ENCODE results near the gene ARL8B. TPM values are rescaled to one million over a fixed set of nuclear protein-coding genes. Genes with fewer than 3 reads are reported as not detected.

The ARL8B gene
- polyA plus RNA-seq, 1 of the 3 experiments (the other 2 are of a cell fraction), result 21.9 TPM

GRCh38 chr3:5160940-5161858 is 39.1 kb downstream of the ARL8B start:
- peak overlapping the region; percentile 39; the same call in 1 of the 2 replicates for H3K4me2 ChIP-seq
- ChIA-PET POLR2A (no interaction called here), CTCF (no interaction called here)
- H2AFZ ChIP-seq (ENCODE audit: low read depth), result no peak overlapping the region
- H3K9ac ChIP-seq, result no peak overlapping the region
- H3F3A ChIP-seq (replicated peaks; ENCODE audit: insufficient read depth), result peaks cover 11% of the 10 kb centered on the region
- peaks cover 70% of the 10 kb centered on the region for H4K20me1 ChIP-seq (ENCODE audit: insufficient read depth)
- H3K4me1 ChIP-seq (ENCODE audit: control insufficient read depth in 1 of 2, insufficient read depth in 2 of 2, low read depth in 1 of 2, low read length in 1 of 2), result peaks cover 6 to 25% of the 10 kb centered on the region in 2 experiments; a peak in 3 of 4 replicates
- H3K4me3 ChIP-seq (ENCODE audit: low read depth in 2 of 2, low read length in 1 of 2), result no peak overlapping the region
- peak; percentile 8 for DNase-seq
- H3K27ac ChIP-seq (ENCODE audit: low read depth in 2 of 2, low read length in 1 of 2), result peak overlapping the region in 1 of 2 experiments; percentile 51; a peak in 2 of 4 replicates
- WGBS (ENCODE audit: low lambda C conversion rate), result 73% methylated on average over 4 of the region's 4 CpGs
- H3K9me3 ChIP-seq, result no peaks in the 10 kb centered on the region
- H3K27me3 ChIP-seq (ENCODE audit: insufficient read depth), result no peaks in the 10 kb centered on the region
- peaks cover 96% of the 10 kb centered on the region for H3K79me2 ChIP-seq (ENCODE audit: insufficient read depth)
- TF ChIP-seq GATA2 (CRISPR knock-in tag; IDR thresholded peaks at IDR 0.05) (no peak), NFIC (IDR thresholded peaks at IDR 0.05; ENCODE audit: borderline replicate concordance) (no peak), TAF1 (IDR thresholded peaks at IDR 0.05; ENCODE audit: borderline replicate concordance, low read depth, low read length) (no peak), FOXM1 (IDR thresholded peaks at IDR 0.05; ENCODE audit: low read depth) (no peak), ZBTB33 (IDR thresholded peaks at IDR 0.05; ENCODE audit: borderline replicate concordance, low read depth) (no peak), EZH2phosphoT487 (IDR thresholded peaks at IDR 0.05; ENCODE audit: borderline replicate concordance, low read depth) (no peak), RCOR1 (IDR thresholded peaks at IDR 0.05; ENCODE audit: low read length) (no peak), CHD2 (IDR thresholded peaks at IDR 0.05; ENCODE audit: low read length, partially characterized antibody) (no peak)
- H3K9me2 ChIP-seq, result no peaks in the 10 kb centered on the region
- H3K36me3 ChIP-seq (replicated peaks in 1 of 2; ENCODE audit: control insufficient read depth in 1 of 2, insufficient read depth in 2 of 2, low read length in 1 of 2), result no peaks in the 10 kb centered on the region

- ChIA-PET CTCF (no interaction called here), POLR2A (no interaction called here)
- Histone ChIP-seq H3K9me3 (no peaks in the 10 kb centered on the region), H3K79me2 (ENCODE audit: insufficient read depth) (peaks cover 96% of the 10 kb centered on the region), H3K27me3 (ENCODE audit: insufficient read depth) (no peaks in the 10 kb centered on the region), H3K36me3 (replicated peaks in 1 of 2; ENCODE audit: control insufficient read depth in 1 of 2, insufficient read depth in 2 of 2, low read length in 1 of 2) (no peaks in the 10 kb centered on the region), H2AFZ (ENCODE audit: low read depth) (no peak overlapping the region), H3K4me1 (ENCODE audit: control insufficient read depth in 1 of 2, insufficient read depth in 2 of 2, low read depth in 1 of 2, low read length in 1 of 2) (peaks cover 6 to 25% of the 10 kb centered on the region in 2 experiments; a peak in 3 of 4 replicates), H3K27ac (ENCODE audit: low read depth in 2 of 2, low read length in 1 of 2) (peak overlapping the region in 1 of 2 experiments; percentile 51; a peak in 2 of 4 replicates), H4K20me1 (ENCODE audit: insufficient read depth) (peaks cover 63% of the 10 kb centered on the region), H3K4me2 (peak overlapping the region; percentile 39; the same call in 1 of the 2 replicates), H3K9me2 (no peaks in the 10 kb centered on the region), H3K4me3 (ENCODE audit: low read depth in 2 of 2, low read length in 1 of 2) (no peak overlapping the region), H3F3A (replicated peaks; ENCODE audit: insufficient read depth) (peaks cover 11% of the 10 kb centered on the region), H3K9ac (no peak overlapping the region)
- WGBS (ENCODE audit: low lambda C conversion rate), result 53% methylated on average over 1 of the region's 1 CpG
- DNase-seq, result no peak
- TF ChIP-seq NFIC (IDR thresholded peaks at IDR 0.05; ENCODE audit: borderline replicate concordance) (peak; percentile 50; the same call in 1 of the 2 replicates), FOSL2 (IDR thresholded peaks at IDR 0.05; ENCODE audit: borderline replicate concordance, low read depth) (peak; percentile 20; the same call in 1 of the 2 replicates), TCF12 (IDR thresholded peaks at IDR 0.05) (peak; percentile 46), RXRA (IDR thresholded peaks at IDR 0.05; ENCODE audit: borderline replicate concordance, low read depth) (peak; percentile 34; the same call in 1 of the 2 replicates), FOXJ3 (CRISPR knock-in tag; IDR thresholded peaks at IDR 0.05) (no peak), CHD2 (IDR thresholded peaks at IDR 0.05; ENCODE audit: low read length, partially characterized antibody) (no peak), JUND (IDR thresholded peaks at IDR 0.05) (peak; percentile 50), IRF3 (IDR thresholded peaks at IDR 0.05; ENCODE audit: low read depth, low read length) (no peak), SIN3A (IDR thresholded peaks at IDR 0.05; ENCODE audit: borderline replicate concordance, low read depth, low read length) (no peak), PBX3 (IDR thresholded peaks at IDR 0.05) (peak; percentile 76)
These were observed 40.0 kb downstream of the ARL8B start for GRCh38 chr3:5162102-5162501.
